Upper lobe of right lung (tissue), 1 donor: ENCODE data around the gene PRICKLE4. TPM values are rescaled to one million over a fixed set of nuclear protein-coding genes. Genes with fewer than 3 reads are reported as not detected.

Experiments
- ATAC-seq: fragments of 200-7000 bp; cut with Tn5 transposase; one replicate; pipeline ENCODE4 v1.9.1; 2020; ENCODE audit warnings: mild to moderate bottlenecking, moderate library complexity
- DNase-seq: peaks from one replicate; pipeline ENCODE4 v3.0.0-alpha.2; 2020
- H3K27ac ChIP-seq: fragments of 200-600 bp; one replicate; pipeline ENCODE4 v1.8.0; 2022
- H3K27me3 ChIP-seq: fragments of 200-600 bp; one replicate; pipeline ENCODE4 v1.8.0; 2022; ENCODE audit warnings: mild to moderate bottlenecking
- H3K36me3 ChIP-seq: fragments of 200-600 bp; one replicate; pipeline ENCODE4 v1.8.0; 2022
- H3K4me1 ChIP-seq: fragments of 200-600 bp; one replicate; pipeline ENCODE4 v1.8.0; 2022
- H3K4me3 ChIP-seq: fragments of 200-600 bp; one replicate; pipeline ENCODE4 v1.8.0; 2022; ENCODE audit warnings: mild to moderate bottlenecking
- H3K9me3 ChIP-seq: fragments of 200-600 bp; one replicate; pipeline ENCODE4 v1.8.0; 2022
- CTCF ChIP-seq: fragments of 200-600 bp; IDR thresholded peaks from one replicate; pipeline ENCODE4 v1.8.0; 2022; ENCODE audit warnings: antibody characterized with exemption
- intact Hi-C: fragments of 100-400 bp; cut with DNase I; formaldehyde crosslinking; loops from one replicate; pipeline ENCODE4 v1.11.0; 2022
- long read RNA-seq: library from polyadenylated mRNA; unstranded; transcript quantifications from one replicate; pipeline ENCODE4 v2.0.0, GENCODE V29; 2021
- total RNA-seq: library from RNA; stranded (reverse); fragmentation: NEBNext Ultra II Directional; extraction: Animal tissue kit (Norgen Biotek cat#: 25700); gene quantifications from one replicate; pipeline ENCODE4 v1.2.1, GENCODE V29; 2021
- donor health status: DM: no; HTN: yes; CAD: no; lungs with severe emphysema.

PRICKLE4 gene
- total RNA-seq, result 14.2 TPM
- long read RNA-seq, result 0 reads

- ATAC-seq (peak; percentile 40), DNase-seq (peak; percentile 82)
- Histone ChIP-seq H3K9me3 (no peaks in the 10 kb centered on the region), H3K4me3 (peak within 1 kb of the TSS; percentile 81), H3K27ac (peak within 1 kb of the TSS; percentile 85), H3K4me1 (peaks cover 44% of the 10 kb centered on the region), H3K27me3 (no peaks in the 10 kb centered on the region), H3K36me3 (peaks cover 9% of the 10 kb centered on the region)
- intact Hi-C loops, result loop anchor here (10.0 kb wide), 1 partner anchor 154 kb away; no protein-coding TSS in a partner anchor
- TF ChIP-seq CTCF, result no peak
Measured at GRCh38 chr6:41780551-41781365, at the start of gene PRICKLE4. Gene PRICKLE4, plus strand, starts transcription at chr6:41780782. Its CDS starts 2,692 bp downstream, at chr6:41783474.

GRCh38 chr6:41731561-41732086, 49.0 kb upstream of the PRICKLE4 start:
- Histone ChIP-seq H3K27me3 (no peaks in the 10 kb centered on the region), H3K9me3 (no peaks in the 10 kb centered on the region), H3K27ac (no peak overlapping the region), H3K4me1 (peaks cover 48% of the 10 kb centered on the region), H3K4me3 (no peak overlapping the region), H3K36me3 (no peaks in the 10 kb centered on the region)
- intact Hi-C loops, result no loop called here
- no peak for DNase-seq
- no peak for ATAC-seq
- TF ChIP-seq CTCF, result no peak

DNA sequence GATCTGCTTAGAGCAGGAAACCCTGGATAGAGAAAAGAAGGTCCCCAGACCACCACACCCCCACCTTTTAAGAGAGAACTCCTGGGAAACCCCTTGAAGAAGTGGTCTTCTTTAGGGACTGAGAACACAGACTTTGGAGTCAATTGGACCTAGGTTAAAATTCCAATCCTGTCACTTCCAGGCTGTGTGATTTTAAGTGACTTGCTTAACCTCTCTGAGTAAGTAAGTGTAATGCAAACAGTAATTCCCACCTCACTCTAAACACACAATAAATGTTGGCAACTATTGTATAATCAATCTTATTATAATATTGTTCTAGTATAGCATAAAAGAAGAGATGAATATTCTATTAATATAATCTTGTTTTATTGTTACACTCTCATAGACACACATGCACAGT, 48.4 kb upstream of the PRICKLE4 start:
- peaks cover 48% of the 10 kb centered on the region for H3K4me1 ChIP-seq
- H3K9me3 ChIP-seq, result no peaks in the 10 kb centered on the region
- ATAC-seq, result no peak
- intact Hi-C loops, result no loop called here
- no peaks in the 10 kb centered on the region for H3K27me3 ChIP-seq
- H3K27ac ChIP-seq, result no peak overlapping the region
- no peaks in the 10 kb centered on the region for H3K36me3 ChIP-seq
- TF ChIP-seq CTCF, result no peak
- no peak overlapping the region for H3K4me3 ChIP-seq
- no peak for DNase-seq

- Histone ChIP-seq H3K4me3 (peak overlapping the region; percentile 87), H3K27ac (peak overlapping the region; percentile 93), H3K9me3 (no peaks in the 10 kb centered on the region), H3K27me3 (no peaks in the 10 kb centered on the region), H3K36me3 (no peaks in the 10 kb centered on the region), H3K4me1 (peaks cover 48% of the 10 kb centered on the region)
- ATAC-seq, result no peak
- no peak for DNase-seq
- no peak for TF ChIP-seq CTCF
- intact Hi-C loops, result no loop called here
Measured at GRCh38 chr6:41732591-41733359, 47.8 kb upstream of the PRICKLE4 start.

DNA sequence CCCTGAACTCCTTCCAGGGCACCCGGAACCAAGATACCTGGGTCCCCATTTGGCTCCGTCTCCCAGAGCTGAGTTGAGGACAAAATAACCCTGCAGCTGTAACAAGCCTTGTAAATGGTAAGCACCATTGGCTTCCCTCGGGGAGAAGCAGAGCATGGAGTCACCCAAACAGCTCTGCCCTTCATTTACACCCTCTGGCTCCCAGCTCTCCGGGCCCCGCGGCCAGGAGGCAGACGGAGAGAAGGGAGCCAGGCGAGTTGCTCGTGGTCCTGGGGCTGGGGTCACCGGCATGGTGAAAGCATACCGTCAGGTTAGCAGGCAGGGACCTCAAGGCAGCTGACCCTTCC, 47.2 kb upstream of the PRICKLE4 start:
- ATAC-seq (no peak), DNase-seq (no peak)
- TF ChIP-seq CTCF, result no peak
- peak overlapping the region; percentile 93 for H3K27ac ChIP-seq
- peaks cover 43% of the 10 kb centered on the region for H3K4me1 ChIP-seq
- no peaks in the 10 kb centered on the region for H3K9me3 ChIP-seq
- H3K36me3 ChIP-seq, result no peaks in the 10 kb centered on the region
- intact Hi-C loops, result no loop called here
- peak overlapping the region; percentile 87 for H3K4me3 ChIP-seq
- no peaks in the 10 kb centered on the region for H3K27me3 ChIP-seq
